ENCODE measurements around the gene LRCH4.
A peak's percentile ranks its signal among the peaks of the same experiment; 100 is the strongest.

The LRCH4 gene

DNA sequence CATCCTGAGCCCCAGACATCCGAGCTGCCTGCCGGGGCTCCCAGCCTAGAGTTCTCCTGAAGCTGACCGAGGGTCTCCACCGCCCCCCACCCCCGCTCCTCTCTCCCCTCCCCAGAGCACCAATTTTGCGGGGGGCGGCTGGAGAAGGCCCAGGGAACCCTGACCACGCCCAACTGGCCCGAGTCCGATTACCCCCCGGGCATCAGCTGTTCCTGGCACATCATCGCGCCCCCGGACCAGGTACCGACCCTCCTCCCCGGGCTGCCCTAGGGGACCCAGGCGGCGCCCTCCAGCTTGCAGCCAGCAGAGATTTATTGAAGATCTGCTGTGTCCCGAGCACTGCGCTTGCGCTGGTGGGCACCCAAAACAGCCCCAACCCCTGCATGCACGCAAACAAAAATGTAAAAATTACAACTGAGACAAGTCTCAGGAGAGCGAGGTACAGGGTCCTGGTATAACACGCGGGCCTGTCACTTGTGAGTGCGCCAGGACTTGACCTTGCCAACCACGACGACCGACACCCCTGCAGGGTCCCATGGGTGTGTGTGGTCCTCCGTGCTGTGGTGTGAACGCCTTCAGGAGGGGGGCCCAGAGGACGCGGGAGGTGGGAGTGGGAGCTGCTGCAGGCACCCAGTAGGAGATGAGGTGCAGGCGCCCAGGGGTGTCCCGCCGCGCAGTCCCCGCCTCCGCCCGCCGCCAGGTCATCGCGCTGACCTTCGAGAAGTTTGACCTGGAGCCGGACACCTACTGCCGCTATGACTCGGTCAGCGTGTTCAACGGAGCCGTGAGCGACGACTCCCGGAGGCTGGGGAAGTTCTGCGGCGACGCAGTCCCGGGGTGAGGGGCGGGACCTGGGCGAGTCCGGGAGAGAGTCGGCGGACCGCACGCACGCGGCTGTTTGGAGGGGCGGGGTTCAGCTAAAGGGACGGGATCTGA, 19.3 kb upstream of the LRCH4 start:
- H4K91ac ChIP-seq (ENCODE audit: low read depth, low read length, poor library complexity), result no peak overlapping the region
- H3K4me3 ChIP-seq (ENCODE audit: low read length in 2 of 2), result peak overlapping the region; percentile 50 to 77
- H3K23ac ChIP-seq (ENCODE audit: low read depth, low read length, poor library complexity), result peak overlapping the region; percentile 98
- H2BK12ac ChIP-seq (ENCODE audit: low read length), result peak overlapping the region; percentile 22
- no peak overlapping the region for H2BK15ac ChIP-seq (ENCODE audit: low read length)
- H3K9ac ChIP-seq (ENCODE audit: low read depth, low read length, poor library complexity), result peak overlapping the region; percentile 44
- no CpG with 5 or more reads among the region's 68 CpGs for WGBS, 2 donors (ENCODE audit: extremely low coverage in 2 of 2, insufficient read length in 2 of 2, insufficient replicate concordance in 1 of 2)
- peak overlapping the region; percentile 79 for H2AFZ ChIP-seq (ENCODE audit: low read length)
- H3K27ac ChIP-seq (replicated peaks; ENCODE audit: low read length), result no peak overlapping the region
- no peaks in the 10 kb centered on the region for H3K9me3 ChIP-seq (replicated peaks in 1 of 2; ENCODE audit: control insufficient read depth in 2 of 2, insufficient read depth in 1 of 2, low read depth in 1 of 2, low read length in 2 of 2)
- no peak overlapping the region for H2BK120ac ChIP-seq (ENCODE audit: low read depth, low read length)
- H3K14ac ChIP-seq (ENCODE audit: low read length), result peak overlapping the region; percentile 38
- H3K4ac ChIP-seq (ENCODE audit: low read length), result no peak overlapping the region
- peaks cover 0 to 26% (median 4%) of the 10 kb centered on the region in 3 experiments for H3K27me3 ChIP-seq (ENCODE audit: control insufficient read depth in 3 of 3, insufficient read depth in 3 of 3, low read depth in 1 of 3, low read length in 3 of 3)
- H2BK5ac ChIP-seq (ENCODE audit: low read length), result peak overlapping the region; percentile 53
- H3K4me1 ChIP-seq (ENCODE audit: control insufficient read depth in 2 of 2, insufficient read depth in 1 of 2, low read depth in 1 of 2, low read length in 2 of 2), result peaks cover 25 to 31% of the 10 kb centered on the region in 2 donors
- H3K18ac ChIP-seq (ENCODE audit: low read length), result peak overlapping the region; percentile 83
- H4K8ac ChIP-seq (ENCODE audit: low read depth, low read length), result no peak overlapping the region
- DNase-seq (ENCODE audit: low spot score), result no peak
- no peaks in the 10 kb centered on the region for H3K36me3 ChIP-seq (replicated peaks in 1 of 2; ENCODE audit: control insufficient read depth in 2 of 2, insufficient read depth in 2 of 2, low read length in 2 of 2)
- H3K79me1 ChIP-seq (ENCODE audit: low read depth, low read length), result peaks cover 7% of the 10 kb centered on the region
- peak overlapping the region; percentile 96 for H3K4me2 ChIP-seq (ENCODE audit: insufficient read depth, low read length, poor library complexity, severe bottlenecking)
- H2AK5ac ChIP-seq (ENCODE audit: low read depth, low read length), result peak overlapping the region; percentile 95

DNA sequence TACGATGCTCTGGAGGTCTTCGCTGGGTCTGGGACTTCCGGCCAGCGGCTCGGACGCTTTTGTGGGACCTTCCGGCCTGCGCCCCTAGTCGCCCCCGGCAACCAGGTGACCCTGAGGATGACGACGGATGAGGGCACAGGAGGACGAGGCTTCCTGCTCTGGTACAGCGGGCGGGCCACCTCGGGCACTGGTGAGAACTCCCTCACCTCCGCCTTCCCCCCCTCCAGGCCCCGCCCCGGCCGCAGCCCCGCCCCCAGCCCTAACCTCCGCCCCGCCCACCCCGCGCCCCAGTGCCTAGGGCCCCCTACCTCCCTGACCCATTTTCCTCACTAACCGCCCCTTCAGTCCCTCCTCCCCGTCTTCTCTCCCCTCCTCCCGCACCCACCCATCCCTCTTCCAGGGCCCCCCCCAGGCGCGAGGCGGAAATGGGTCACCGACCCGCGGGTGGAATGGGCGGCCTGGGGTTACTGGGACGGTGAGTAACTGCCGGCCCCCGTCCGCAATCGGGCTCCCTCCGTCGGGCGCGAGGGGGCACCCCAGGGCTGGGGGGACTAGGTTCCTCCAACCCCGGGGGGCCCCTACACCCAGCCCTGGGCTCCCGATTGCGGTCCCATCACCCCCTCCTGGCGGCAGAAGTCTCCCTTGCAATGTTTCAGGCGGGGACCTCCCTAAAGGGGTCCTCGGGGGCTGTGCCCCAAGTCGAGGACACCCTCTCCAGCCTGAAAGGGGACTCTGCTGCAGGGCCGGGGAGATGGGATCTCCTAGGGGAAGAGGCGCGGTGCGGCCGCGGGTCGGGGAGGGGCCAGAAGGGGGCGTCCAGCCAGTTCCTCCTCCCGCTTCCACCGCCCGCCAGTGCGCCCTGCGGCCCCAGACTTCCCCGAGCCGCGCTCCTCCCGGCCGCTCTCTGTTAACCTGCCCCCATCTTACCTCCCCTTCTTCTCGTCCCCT, 18.4 kb upstream of the LRCH4 start:
- Histone ChIP-seq H4K91ac (ENCODE audit: low read depth, low read length, poor library complexity) (no peak overlapping the region), H2BK15ac (ENCODE audit: low read length) (peak overlapping the region; percentile 97), H3K23ac (ENCODE audit: low read depth, low read length, poor library complexity) (peak overlapping the region; percentile 98), H2AFZ (ENCODE audit: low read length) (peak overlapping the region; percentile 79), H3K9me3 (replicated peaks in 1 of 2; ENCODE audit: control insufficient read depth in 2 of 2, insufficient read depth in 1 of 2, low read depth in 1 of 2, low read length in 2 of 2) (no peaks in the 10 kb centered on the region), H2BK12ac (ENCODE audit: low read length) (no peak overlapping the region), H3K4ac (ENCODE audit: low read length) (no peak overlapping the region), H3K9ac (ENCODE audit: low read depth, low read length, poor library complexity) (peak overlapping the region; percentile 44), H4K8ac (ENCODE audit: low read depth, low read length) (no peak overlapping the region), H3K27ac (replicated peaks; ENCODE audit: low read length) (peak overlapping the region; percentile 64), H3K27me3 (ENCODE audit: control insufficient read depth in 3 of 3, insufficient read depth in 3 of 3, low read depth in 1 of 3, low read length in 3 of 3) (peaks cover 0 to 26% (median 4%) of the 10 kb centered on the region in 3 experiments), H3K14ac (ENCODE audit: low read length) (no peak overlapping the region), H3K18ac (ENCODE audit: low read length) (peak overlapping the region; percentile 94), H3K4me1 (ENCODE audit: control insufficient read depth in 2 of 2, insufficient read depth in 1 of 2, low read depth in 1 of 2, low read length in 2 of 2) (peaks cover 25 to 34% of the 10 kb centered on the region in 2 donors), H3K36me3 (replicated peaks in 1 of 2; ENCODE audit: control insufficient read depth in 2 of 2, insufficient read depth in 2 of 2, low read length in 2 of 2) (no peaks in the 10 kb centered on the region), H2BK120ac (ENCODE audit: low read depth, low read length) (no peak overlapping the region), H3K4me2 (ENCODE audit: insufficient read depth, low read length, poor library complexity, severe bottlenecking) (peak overlapping the region; percentile 96), H3K4me3 (ENCODE audit: low read length in 2 of 2) (peak overlapping the region; percentile 50 to 77), H2BK5ac (ENCODE audit: low read length) (peak overlapping the region; percentile 63), H2AK5ac (ENCODE audit: low read depth, low read length) (peak overlapping the region; percentile 49), H3K79me1 (ENCODE audit: low read depth, low read length) (peaks cover 9% of the 10 kb centered on the region)
- no peak for DNase-seq (ENCODE audit: low spot score)
- WGBS, 2 donors (ENCODE audit: extremely low coverage in 2 of 2, insufficient read length in 2 of 2, insufficient replicate concordance in 1 of 2), result no CpG with 5 or more reads among the region's 70 CpGs

DNA sequence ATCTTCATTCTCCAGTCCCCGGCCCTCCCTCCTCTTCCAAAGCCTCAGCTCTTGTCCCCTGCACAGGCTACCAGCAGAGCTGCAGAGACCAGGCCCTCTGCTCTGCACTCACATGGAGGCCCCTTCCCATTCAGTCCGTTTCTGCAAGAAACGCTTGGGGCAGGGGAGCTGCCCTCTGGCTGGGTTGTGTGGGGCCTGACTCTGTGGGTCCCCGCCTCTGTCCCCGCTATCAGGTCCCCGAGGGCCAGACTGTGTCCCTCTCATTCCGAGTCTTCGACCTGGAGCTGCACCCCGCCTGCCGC, 17.7 kb upstream of the LRCH4 start:
- Histone ChIP-seq H3K4me3 (ENCODE audit: low read length in 2 of 2) (peak overlapping the region; percentile 50 to 75), H2AK5ac (ENCODE audit: low read depth, low read length) (peak overlapping the region; percentile 49), H3K79me1 (ENCODE audit: low read depth, low read length) (peaks cover 9% of the 10 kb centered on the region), H2BK120ac (ENCODE audit: low read depth, low read length) (no peak overlapping the region), H2BK15ac (ENCODE audit: low read length) (peak overlapping the region; percentile 5), H2AFZ (ENCODE audit: low read length) (peak overlapping the region; percentile 79), H3K4me2 (ENCODE audit: insufficient read depth, low read length, poor library complexity, severe bottlenecking) (peak overlapping the region; percentile 59), H3K4ac (ENCODE audit: low read length) (no peak overlapping the region), H3K9me3 (replicated peaks in 1 of 2; ENCODE audit: control insufficient read depth in 2 of 2, insufficient read depth in 1 of 2, low read depth in 1 of 2, low read length in 2 of 2) (no peaks in the 10 kb centered on the region), H3K23ac (ENCODE audit: low read depth, low read length, poor library complexity) (peak overlapping the region; percentile 3), H3K14ac (ENCODE audit: low read length) (no peak overlapping the region), H3K18ac (ENCODE audit: low read length) (peak overlapping the region; percentile 80), H3K9ac (ENCODE audit: low read depth, low read length, poor library complexity) (no peak overlapping the region), H3K4me1 (ENCODE audit: control insufficient read depth in 2 of 2, insufficient read depth in 1 of 2, low read depth in 1 of 2, low read length in 2 of 2) (peaks cover 25 to 34% of the 10 kb centered on the region in 2 donors), H3K27me3 (ENCODE audit: control insufficient read depth in 3 of 3, insufficient read depth in 3 of 3, low read depth in 1 of 3, low read length in 3 of 3) (peaks cover 0 to 26% (median 4%) of the 10 kb centered on the region in 3 experiments), H4K91ac (ENCODE audit: low read depth, low read length, poor library complexity) (peak overlapping the region; percentile 5), H2BK5ac (ENCODE audit: low read length) (peak overlapping the region; percentile 63), H3K36me3 (replicated peaks in 1 of 2; ENCODE audit: control insufficient read depth in 2 of 2, insufficient read depth in 2 of 2, low read length in 2 of 2) (no peaks in the 10 kb centered on the region), H2BK12ac (ENCODE audit: low read length) (no peak overlapping the region), H3K27ac (replicated peaks; ENCODE audit: low read length) (peak overlapping the region; percentile 64), H4K8ac (ENCODE audit: low read depth, low read length) (no peak overlapping the region)
- no CpG with 5 or more reads among the region's 10 CpGs for WGBS, 2 donors (ENCODE audit: extremely low coverage in 2 of 2, insufficient read length in 2 of 2, insufficient replicate concordance in 1 of 2)
- DNase-seq (ENCODE audit: low spot score), result no peak
